Measurements from ENCODE around the gene MAG.

Gene MAG

GRCh38 chr19:35305181-35305580 lies 13.2 kb downstream of the MAG start:
- no peak for DNase-seq (ENCODE audit: low read depth in 2 of 2)

GRCh38 chr19:35306473-35307246 lies 14.7 kb downstream of the MAG start:
- no peak for TF ChIP-seq CTCF (IDR thresholded peaks at IDR 0.05; ENCODE audit: low read depth, low read length)
- DNase-seq (ENCODE audit: low read depth in 2 of 2), result no peak
- no peak overlapping the region for H3K4me3 ChIP-seq (replicated peaks in 1 of 2; ENCODE audit: low read depth in 2 of 2, low read length in 2 of 2)

More at GRCh38 chr19:35305181-35305580, 13.2 kb downstream of the MAG start:
- H3K4me3 ChIP-seq (replicated peaks in 1 of 2; ENCODE audit: low read depth in 2 of 2, low read length in 2 of 2), result no peak overlapping the region
- TF ChIP-seq CTCF (IDR thresholded peaks at IDR 0.05; ENCODE audit: low read depth, low read length), result no peak

GRCh38 chr19:35307931-35308330 lies 16.0 kb downstream of the MAG start:
- no peak for DNase-seq (ENCODE audit: low read depth in 2 of 2)
- no peak for TF ChIP-seq CTCF (IDR thresholded peaks at IDR 0.05; ENCODE audit: low read depth, low read length)
- no peak overlapping the region for H3K4me3 ChIP-seq (replicated peaks in 1 of 2; ENCODE audit: low read depth in 2 of 2, low read length in 2 of 2)

GRCh38 chr19:35308910-35309309 lies 16.9 kb downstream of the MAG start:
- H3K4me3 ChIP-seq (replicated peaks in 1 of 2; ENCODE audit: low read depth in 2 of 2, low read length in 2 of 2), result no peak overlapping the region
- DNase-seq (ENCODE audit: low read depth in 2 of 2), result no peak
- TF ChIP-seq CTCF (IDR thresholded peaks at IDR 0.05; ENCODE audit: low read depth, low read length), result no peak

GRCh38 chr19:35309481-35310279 lies 17.7 kb downstream of the MAG start:
- DNase-seq (ENCODE audit: low read depth in 2 of 2), result peak; percentile 47 to 93

GRCh38 chr19:35310331-35310730 lies 18.4 kb downstream of the MAG start:
- DNase-seq (ENCODE audit: low read depth in 2 of 2), result no peak
- TF ChIP-seq CTCF (IDR thresholded peaks at IDR 0.05; ENCODE audit: low read depth, low read length), result no peak
- no peak overlapping the region for H3K4me3 ChIP-seq (replicated peaks in 1 of 2; ENCODE audit: low read depth in 2 of 2, low read length in 2 of 2)

More at GRCh38 chr19:35309481-35310279, 17.7 kb downstream of the MAG start:
- no peak for TF ChIP-seq CTCF (IDR thresholded peaks at IDR 0.05; ENCODE audit: low read depth, low read length)
- no peak overlapping the region for H3K4me3 ChIP-seq (replicated peaks in 1 of 2; ENCODE audit: low read depth in 2 of 2, low read length in 2 of 2)

All from cardiac fibroblast (primary cell).